ENCODE measurements around the gene ST8SIA2.

Gene ST8SIA2

GRCh38 chr15:92492551-92493115 lies 99.0 kb downstream of the ST8SIA2 start:
- no peak for DNase-seq (ENCODE audit: low read depth)

- DNase-seq (ENCODE audit: low read depth), result no peak
These were observed 101.2 kb downstream of the ST8SIA2 start for GRCh38 chr15:92494806-92495336.

- no peak for DNase-seq (ENCODE audit: low read depth)
These were observed 101.8 kb downstream of the ST8SIA2 start for GRCh38 chr15:92495446-92495845.

GRCh38 chr15:92499731-92500530 lies 106.2 kb downstream of the ST8SIA2 start:
- DNase-seq (ENCODE audit: low read depth), result no peak

GRCh38 chr15:92502336-92502735 lies 108.7 kb downstream of the ST8SIA2 start:
- no peak for DNase-seq (ENCODE audit: low read depth)

GRCh38 chr15:92502930-92503857 lies 109.5 kb downstream of the ST8SIA2 start:
- DNase-seq (ENCODE audit: low read depth), result no peak

- no peak for DNase-seq (ENCODE audit: low read depth)
These were observed 110.2 kb downstream of the ST8SIA2 start for GRCh38 chr15:92503889-92504288.

- DNase-seq (ENCODE audit: low read depth), result no peak
These were observed 111.9 kb downstream of the ST8SIA2 start for GRCh38 chr15:92505611-92506010.

GRCh38 chr15:92506506-92506905 lies 112.8 kb downstream of the ST8SIA2 start:
- no peak for DNase-seq (ENCODE audit: low read depth)

GRCh38 chr15:92510163-92510882 lies 116.6 kb downstream of the ST8SIA2 start:
- DNase-seq (ENCODE audit: low read depth), result no peak

Measured in T follicular helper cell (primary cell).